Activated T-cell treated with anti-CD3 and anti-CD28 coated beads, Interleukin-2, amount 50 U/mL, for 4 hours (primary cell): ENCODE data around the gene SLC38A8. TPM values are rescaled to one million over a fixed set of nuclear protein-coding genes. Genes with fewer than 3 reads are reported as not detected.

ENCODE experiments used
- ATAC-seq, 2 donors: fragments of 200-7000 bp; cut with Tn5 transposase; one replicate each; pipeline ENCODE4 v1.10.0; 2021
- DNase-seq: peaks from one replicate; pipeline ENCODE4 v3.0.0-alpha.2; 2020
- H3K27me3 Mint-ChIP-seq: one replicate; pipeline ENCODE4 v1.8.0; 2021; ENCODE audit warnings: low read depth, mixed read lengths
- H3K36me3 Mint-ChIP-seq: one replicate; pipeline ENCODE4 v1.8.0; 2022; ENCODE audit warnings: mixed read lengths; ENCODE audit not compliant: insufficient read depth
- H3K4me1 Mint-ChIP-seq: one replicate; pipeline ENCODE4 v1.8.0; 2021; ENCODE audit warnings: low read depth, mixed read lengths
- H3K4me3 Mint-ChIP-seq: one replicate; pipeline ENCODE4 v1.8.0; 2021; ENCODE audit warnings: mild to moderate bottlenecking, moderate library complexity, mixed read lengths
- H3K9me3 Mint-ChIP-seq: one replicate; pipeline ENCODE4 v1.8.0; 2021; ENCODE audit warnings: mixed read lengths
- total RNA-seq, 3 donors: library from RNA; stranded (reverse); gene quantifications; one replicate each; pipeline ENCODE4 v1.2.1, GENCODE V29; 2021

Gene SLC38A8
- total RNA-seq, 3 donors from 2014 or later, result not detected

- H3K4me1 Mint-ChIP-seq, result peaks cover 1% of the 10 kb centered on the region
- no peak overlapping the region for H3K4me3 Mint-ChIP-seq
- ATAC-seq (peak in 1 of 2 donors; percentile 23), DNase-seq (no peak)
- H3K27me3 Mint-ChIP-seq, result peaks cover 58% of the 10 kb centered on the region
- H3K9me3 Mint-ChIP-seq, result no peaks in the 10 kb centered on the region
- H3K36me3 Mint-ChIP-seq, result no peaks in the 10 kb centered on the region
Observed at GRCh38 chr16:83995754-83996153, 46.8 kb downstream of the SLC38A8 start.

GRCh38 chr16:83994703-83995102, 47.9 kb downstream of the SLC38A8 start:
- Mint-ChIP-seq H3K4me3 (no peak overlapping the region), H3K27me3 (peaks cover 62% of the 10 kb centered on the region), H3K4me1 (peaks cover 1% of the 10 kb centered on the region), H3K36me3 (no peaks in the 10 kb centered on the region), H3K9me3 (no peaks in the 10 kb centered on the region)
- no peak for ATAC-seq
- no peak for DNase-seq

GRCh38 chr16:83994087-83994486, 48.5 kb downstream of the SLC38A8 start:
- Mint-ChIP-seq H3K27me3 (peaks cover 63% of the 10 kb centered on the region), H3K36me3 (no peaks in the 10 kb centered on the region), H3K4me3 (no peak overlapping the region), H3K4me1 (peaks cover 1% of the 10 kb centered on the region), H3K9me3 (no peaks in the 10 kb centered on the region)
- DNase-seq, result no peak
- no peak for ATAC-seq

GRCh38 chr16:83992624-83993023, 50.0 kb downstream of the SLC38A8 start:
- no peaks in the 10 kb centered on the region for H3K36me3 Mint-ChIP-seq
- no peak overlapping the region for H3K4me3 Mint-ChIP-seq
- ATAC-seq (no peak), DNase-seq (no peak)
- no peaks in the 10 kb centered on the region for H3K9me3 Mint-ChIP-seq
- peaks cover 53% of the 10 kb centered on the region for H3K27me3 Mint-ChIP-seq
- peaks cover 1% of the 10 kb centered on the region for H3K4me1 Mint-ChIP-seq

GRCh38 chr16:83990492-83990891, 52.1 kb downstream of the SLC38A8 start:
- H3K9me3 Mint-ChIP-seq, result no peaks in the 10 kb centered on the region
- H3K4me3 Mint-ChIP-seq, result no peak overlapping the region
- DNase-seq, result no peak
- no peaks in the 10 kb centered on the region for H3K4me1 Mint-ChIP-seq
- H3K36me3 Mint-ChIP-seq, result no peaks in the 10 kb centered on the region
- H3K27me3 Mint-ChIP-seq, result peaks cover 43% of the 10 kb centered on the region
- ATAC-seq, result no peak

- no peaks in the 10 kb centered on the region for H3K36me3 Mint-ChIP-seq
- ATAC-seq (no peak), DNase-seq (no peak)
- H3K4me1 Mint-ChIP-seq, result no peaks in the 10 kb centered on the region
- H3K27me3 Mint-ChIP-seq, result peaks cover 32% of the 10 kb centered on the region
- no peak overlapping the region for H3K4me3 Mint-ChIP-seq
- no peaks in the 10 kb centered on the region for H3K9me3 Mint-ChIP-seq
Observed at GRCh38 chr16:83989300-83989699, 53.3 kb downstream of the SLC38A8 start.

GRCh38 chr16:83983491-83983890, 59.1 kb downstream of the SLC38A8 start:
- H3K9me3 Mint-ChIP-seq, result peaks cover 5% of the 10 kb centered on the region
- DNase-seq (no peak), ATAC-seq (no peak)
- H3K36me3 Mint-ChIP-seq, result no peaks in the 10 kb centered on the region
- no peaks in the 10 kb centered on the region for H3K27me3 Mint-ChIP-seq
- H3K4me1 Mint-ChIP-seq, result no peaks in the 10 kb centered on the region
- no peak overlapping the region for H3K4me3 Mint-ChIP-seq

GRCh38 chr16:83981799-83982198, 60.8 kb downstream of the SLC38A8 start:
- Mint-ChIP-seq H3K4me3 (no peak overlapping the region), H3K4me1 (no peaks in the 10 kb centered on the region), H3K27me3 (no peaks in the 10 kb centered on the region), H3K9me3 (peaks cover 6% of the 10 kb centered on the region), H3K36me3 (no peaks in the 10 kb centered on the region)
- ATAC-seq (no peak), DNase-seq (no peak)

GRCh38 chr16:83980794-83981193, 61.8 kb downstream of the SLC38A8 start:
- ATAC-seq (no peak), DNase-seq (no peak)
- Mint-ChIP-seq H3K4me1 (no peaks in the 10 kb centered on the region), H3K36me3 (no peaks in the 10 kb centered on the region), H3K9me3 (peaks cover 6% of the 10 kb centered on the region), H3K4me3 (no peak overlapping the region), H3K27me3 (peaks cover 4% of the 10 kb centered on the region)

GRCh38 chr16:83979441-83979840, 63.2 kb downstream of the SLC38A8 start:
- ATAC-seq (no peak), DNase-seq (no peak)
- Mint-ChIP-seq H3K9me3 (peaks cover 6% of the 10 kb centered on the region), H3K4me1 (no peaks in the 10 kb centered on the region), H3K27me3 (peaks cover 4% of the 10 kb centered on the region), H3K36me3 (no peaks in the 10 kb centered on the region), H3K4me3 (no peak overlapping the region)

GRCh38 chr16:83978401-83978904, 64.1 kb downstream of the SLC38A8 start:
- no peaks in the 10 kb centered on the region for H3K36me3 Mint-ChIP-seq

GRCh38 chr16:83977056-83977815, 65.4 kb downstream of the SLC38A8 start:
- DNase-seq (no peak), ATAC-seq (no peak)
- peaks cover 7% of the 10 kb centered on the region for H3K27me3 Mint-ChIP-seq
- no peaks in the 10 kb centered on the region for H3K4me1 Mint-ChIP-seq
- no peaks in the 10 kb centered on the region for H3K36me3 Mint-ChIP-seq
- peaks cover 6% of the 10 kb centered on the region for H3K9me3 Mint-ChIP-seq
- H3K4me3 Mint-ChIP-seq, result no peak overlapping the region

More at GRCh38 chr16:83978401-83978904, 64.1 kb downstream of the SLC38A8 start:
- H3K9me3 Mint-ChIP-seq, result peaks cover 6% of the 10 kb centered on the region
- no peak overlapping the region for H3K4me3 Mint-ChIP-seq
- no peaks in the 10 kb centered on the region for H3K4me1 Mint-ChIP-seq
- DNase-seq (no peak), ATAC-seq (no peak)
- H3K27me3 Mint-ChIP-seq, result peaks cover 4% of the 10 kb centered on the region

- Mint-ChIP-seq H3K27me3 (peaks cover 7% of the 10 kb centered on the region), H3K36me3 (no peaks in the 10 kb centered on the region), H3K9me3 (peaks cover 6% of the 10 kb centered on the region), H3K4me3 (no peak overlapping the region), H3K4me1 (no peaks in the 10 kb centered on the region)
- DNase-seq (no peak), ATAC-seq (no peak)
Observed at GRCh38 chr16:83975590-83976260, 66.9 kb downstream of the SLC38A8 start.

- Mint-ChIP-seq H3K36me3 (no peaks in the 10 kb centered on the region), H3K4me3 (no peak overlapping the region), H3K9me3 (peaks cover 6% of the 10 kb centered on the region), H3K27me3 (peaks cover 18% of the 10 kb centered on the region), H3K4me1 (no peaks in the 10 kb centered on the region)
- ATAC-seq (no peak), DNase-seq (no peak)
Observed at GRCh38 chr16:83974475-83974874, 68.1 kb downstream of the SLC38A8 start.
